MM.1S (cell line): ENCODE results near the gene KRTAP12-4.

ENCODE experiments used
- DNase-seq: peaks from one replicate; pipeline ENCODE4 v3.0.0-alpha.2; 2015
- H2AFZ ChIP-seq: fragments of 300-600 bp; sonication (generic); 2 replicates; pipeline ENCODE4 v1.6.0; 2016; ENCODE audit warnings: antibody characterized with exemption, low read length
- H3F3A ChIP-seq: fragments of 300-600 bp; sonication (generic); 2 replicates; pipeline ENCODE4 v1.6.1; 2016; ENCODE audit warnings: mild to moderate bottlenecking, antibody characterized with exemption, low read length, moderate library complexity, mixed read lengths; ENCODE audit not compliant: insufficient read depth
- H3K27ac ChIP-seq: fragments of 300-600 bp; sonication (generic); 2 replicates; pipeline ENCODE4 v1.5.1; 2016; ENCODE audit warnings: mild to moderate bottlenecking, low read length
- H3K27me3 ChIP-seq: fragments of 300-600 bp; sonication (generic); replicated peaks from 2 replicates; pipeline ENCODE4 v1.6.0; 2016; ENCODE audit warnings: low read length; ENCODE audit not compliant: insufficient read depth
- H3K36me3 ChIP-seq: fragments of 300-600 bp; sonication (generic); replicated peaks from 2 replicates; pipeline ENCODE4 v1.6.1; 2016; ENCODE audit warnings: mild to moderate bottlenecking, low read length, mixed read lengths; ENCODE audit not compliant: insufficient read depth
- H3K4me1 ChIP-seq: fragments of 300-600 bp; sonication (generic); 2 replicates; pipeline ENCODE4 v1.6.1; 2016; ENCODE audit warnings: low read length, mixed read lengths
- H3K4me2 ChIP-seq: fragments of 300-600 bp; sonication (generic); 2 replicates; pipeline ENCODE4 v1.6.0; 2016; ENCODE audit warnings: low read depth, low read length
- H3K4me3 ChIP-seq: fragments of 300-600 bp; sonication (generic); 2 replicates; pipeline ENCODE4 v1.5.1; 2016; ENCODE audit warnings: low read length, mixed read lengths
- H3K79me2 ChIP-seq: fragments of 300-600 bp; sonication (generic); 2 replicates; pipeline ENCODE4 v1.6.1; 2016; ENCODE audit warnings: mixed run types, low read length, mixed read lengths
- H3K9ac ChIP-seq: fragments of 300-600 bp; sonication (generic); 2 replicates; pipeline ENCODE4 v1.6.1; 2016; ENCODE audit warnings: low read length, mixed read lengths
- H3K9me2 ChIP-seq: fragments of 300-600 bp; sonication (generic); replicated peaks from 2 replicates; pipeline ENCODE4 v1.6.1; 2016; ENCODE audit warnings: mild to moderate bottlenecking, low read length, mixed read lengths; ENCODE audit not compliant: insufficient read depth
- H3K9me3 ChIP-seq: fragments of 300-600 bp; sonication (generic); replicated peaks from 2 replicates; pipeline ENCODE4 v1.6.1; 2016; ENCODE audit warnings: mild to moderate bottlenecking, low read length, mixed read lengths; ENCODE audit not compliant: insufficient read depth
- H4K20me1 ChIP-seq: fragments of 300-600 bp; sonication (generic); 2 replicates; pipeline ENCODE4 v1.6.1; 2016; ENCODE audit warnings: mild to moderate bottlenecking, low read length, moderate library complexity, mixed read lengths; ENCODE audit not compliant: insufficient read depth
- EZH2 ChIP-seq: fragments of 300-600 bp; sonication (generic); optimal IDR thresholded peaks from 2 replicates; pipeline ENCODE3; 2017; ENCODE audit warnings: low read depth, mild to moderate bottlenecking, antibody characterized with exemption, low read length, mixed read lengths
- EZH2phosphoT487 ChIP-seq: fragments of 300-600 bp; sonication (generic); IDR thresholded peaks from 2 replicates; pipeline ENCODE4 v1.6.1; 2018; ENCODE audit warnings: antibody characterized with exemption, low read length
- TF ChIP-seq, protein P1 (sequence below): fragments of 300-600 bp; sonication (generic); IDR thresholded peaks from 2 replicates; pipeline ENCODE4 v1.5.1; 2016; ENCODE audit warnings: antibody characterized with exemption, low read length, mixed read lengths

The KRTAP12-4 gene

GRCh38 chr21:44644878-44645277 lies 9.6 kb downstream of the KRTAP12-4 start:
- no peak for DNase-seq
- Histone ChIP-seq H4K20me1 (no peaks in the 10 kb centered on the region), H3K4me2 (no peak overlapping the region), H3K9ac (no peak overlapping the region), H3K4me1 (no peaks in the 10 kb centered on the region), H3K27me3 (peaks cover 95% of the 10 kb centered on the region), H3K4me3 (no peak overlapping the region), H3K9me2 (no peaks in the 10 kb centered on the region), H3F3A (no peaks in the 10 kb centered on the region), H3K36me3 (no peaks in the 10 kb centered on the region), H3K9me3 (no peaks in the 10 kb centered on the region; the same call in 1 of the 2 replicates), H3K79me2 (no peaks in the 10 kb centered on the region), H3K27ac (no peak overlapping the region), H2AFZ (no peak overlapping the region)
- TF ChIP-seq EZH2phosphoT487 (no peak), EZH2 (no peak)
- TF ChIP-seq, protein P1, sequence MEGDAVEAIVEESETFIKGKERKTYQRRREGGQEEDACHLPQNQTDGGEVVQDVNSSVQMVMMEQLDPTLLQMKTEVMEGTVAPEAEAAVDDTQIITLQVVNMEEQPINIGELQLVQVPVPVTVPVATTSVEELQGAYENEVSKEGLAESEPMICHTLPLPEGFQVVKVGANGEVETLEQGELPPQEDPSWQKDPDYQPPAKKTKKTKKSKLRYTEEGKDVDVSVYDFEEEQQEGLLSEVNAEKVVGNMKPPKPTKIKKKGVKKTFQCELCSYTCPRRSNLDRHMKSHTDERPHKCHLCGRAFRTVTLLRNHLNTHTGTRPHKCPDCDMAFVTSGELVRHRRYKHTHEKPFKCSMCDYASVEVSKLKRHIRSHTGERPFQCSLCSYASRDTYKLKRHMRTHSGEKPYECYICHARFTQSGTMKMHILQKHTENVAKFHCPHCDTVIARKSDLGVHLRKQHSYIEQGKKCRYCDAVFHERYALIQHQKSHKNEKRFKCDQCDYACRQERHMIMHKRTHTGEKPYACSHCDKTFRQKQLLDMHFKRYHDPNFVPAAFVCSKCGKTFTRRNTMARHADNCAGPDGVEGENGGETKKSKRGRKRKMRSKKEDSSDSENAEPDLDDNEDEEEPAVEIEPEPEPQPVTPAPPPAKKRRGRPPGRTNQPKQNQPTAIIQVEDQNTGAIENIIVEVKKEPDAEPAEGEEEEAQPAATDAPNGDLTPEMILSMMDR = no peak

DNA sequence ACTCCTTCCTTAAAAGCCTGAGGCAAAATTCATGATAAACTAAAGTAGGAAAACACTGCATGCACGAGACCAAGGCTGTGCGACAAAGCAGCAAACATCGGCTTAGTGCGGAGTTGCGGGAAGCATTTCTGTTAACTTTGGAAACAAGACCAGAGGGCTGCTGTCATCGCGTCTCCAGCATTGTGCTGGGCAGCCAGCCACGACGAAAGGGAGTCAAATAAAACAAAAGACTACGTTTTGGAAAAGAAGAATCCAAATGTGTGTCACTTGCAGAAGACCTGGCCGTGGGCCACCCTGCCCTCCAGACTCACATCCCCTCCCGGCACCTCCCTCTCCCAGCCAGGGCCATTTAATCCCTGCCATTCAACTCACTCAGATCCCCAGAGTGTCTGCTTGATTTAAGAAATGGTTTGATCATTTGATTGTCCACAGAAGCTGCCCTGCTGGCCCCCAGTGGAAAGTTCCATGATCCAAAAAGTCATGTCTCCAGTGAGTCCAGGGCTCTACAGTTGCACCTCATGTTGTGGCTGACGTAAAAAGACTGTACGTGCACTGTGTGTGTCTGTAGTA lies 10.6 kb downstream of the KRTAP12-4 start:
- no peaks in the 10 kb centered on the region for H3F3A ChIP-seq
- H3K79me2 ChIP-seq = no peaks in the 10 kb centered on the region
- peaks cover 93% of the 10 kb centered on the region for H3K27me3 ChIP-seq
- no peaks in the 10 kb centered on the region; the same call in 1 of the 2 replicates for H3K9me3 ChIP-seq
- H3K4me1 ChIP-seq = no peaks in the 10 kb centered on the region
- no peak overlapping the region for H3K4me3 ChIP-seq
- H3K27ac ChIP-seq = no peak overlapping the region
- H4K20me1 ChIP-seq = no peaks in the 10 kb centered on the region
- no peaks in the 10 kb centered on the region for H3K36me3 ChIP-seq
- H3K4me2 ChIP-seq = no peak overlapping the region
- no peaks in the 10 kb centered on the region for H3K9me2 ChIP-seq
- H3K9ac ChIP-seq = no peak overlapping the region
- DNase-seq = no peak
- no peak overlapping the region for H2AFZ ChIP-seq
- TF ChIP-seq EZH2 (no peak), EZH2phosphoT487 (no peak)
- TF ChIP-seq, protein P1 = no peak

DNA sequence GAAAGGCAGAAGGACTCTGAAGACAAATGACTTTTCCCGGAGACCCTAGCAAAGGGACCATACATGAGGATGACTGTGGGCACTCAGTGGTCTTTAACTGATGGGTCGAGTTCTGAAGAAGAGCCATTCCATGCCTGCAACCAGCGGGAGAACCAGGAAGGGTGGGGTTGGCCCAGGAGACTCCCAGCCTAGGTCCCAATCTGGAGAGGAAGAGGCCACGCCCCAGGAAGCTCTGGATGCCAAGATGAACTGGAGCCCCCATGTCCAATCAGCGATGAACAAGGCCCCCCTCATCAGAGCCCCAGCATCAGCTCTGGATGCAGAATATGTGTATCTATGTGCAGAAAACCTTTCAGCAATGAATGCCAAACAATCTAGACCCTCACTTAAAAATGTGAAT lies 13.7 kb downstream of the KRTAP12-4 start:
- DNase-seq = no peak
- TF ChIP-seq EZH2phosphoT487 = no peak
- TF ChIP-seq EZH2 = no peak
- TF ChIP-seq, protein P1 = no peak
- H3K27ac ChIP-seq = no peak overlapping the region
- no peaks in the 10 kb centered on the region for H3K79me2 ChIP-seq
- H3F3A ChIP-seq = no peaks in the 10 kb centered on the region
- no peak overlapping the region for H3K4me3 ChIP-seq
- H3K9me2 ChIP-seq = no peaks in the 10 kb centered on the region
- H3K4me2 ChIP-seq = no peak overlapping the region
- no peak overlapping the region for H3K9ac ChIP-seq
- H3K27me3 ChIP-seq = peaks cover 80% of the 10 kb centered on the region
- H2AFZ ChIP-seq = no peak overlapping the region
- no peaks in the 10 kb centered on the region for H4K20me1 ChIP-seq
- no peaks in the 10 kb centered on the region; the same call in 1 of the 2 replicates for H3K9me3 ChIP-seq
- no peaks in the 10 kb centered on the region for H3K36me3 ChIP-seq
- H3K4me1 ChIP-seq = no peaks in the 10 kb centered on the region
